NCI-H345 treated with DMSO at 0.1 percent for 48 hours (cell line): ENCODE data around the gene CNOT4.
A peak's percentile ranks its signal among the peaks of the same experiment; 100 is the strongest.
"Not testable (repeated sequence)": the region's sequence is repeated elsewhere in the genome, so short reads cannot be mapped to it uniquely, and the experiment has no call there.

ENCODE experiments used
- DNase-seq: peaks from one replicate; lab custom pipeline; 2025; ENCODE audit not compliant: unreplicated experiment; lab: John Stamatoyannopoulos, UW

The CNOT4 gene

DNA sequence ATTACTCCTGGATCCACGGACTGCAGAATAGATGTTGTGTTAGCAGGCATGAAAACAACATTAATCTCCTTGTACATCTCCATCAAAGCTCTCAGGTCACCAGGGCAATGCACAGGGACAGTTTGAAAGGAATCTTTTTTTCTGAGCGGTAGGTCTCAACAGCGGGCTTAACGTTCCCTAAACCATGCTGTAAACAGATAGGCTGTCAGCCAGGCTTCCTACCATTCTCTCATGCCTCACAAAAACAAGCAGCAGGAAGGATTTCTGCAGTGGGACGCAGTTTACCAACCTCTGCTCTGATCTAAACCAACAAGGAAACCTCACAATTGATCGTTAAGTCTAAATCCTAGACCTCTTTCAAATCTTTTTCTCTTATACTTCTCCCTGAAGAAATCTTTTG is 50.8 kb downstream of the CNOT4 start:
- DNase-seq, result no peak

DNA sequence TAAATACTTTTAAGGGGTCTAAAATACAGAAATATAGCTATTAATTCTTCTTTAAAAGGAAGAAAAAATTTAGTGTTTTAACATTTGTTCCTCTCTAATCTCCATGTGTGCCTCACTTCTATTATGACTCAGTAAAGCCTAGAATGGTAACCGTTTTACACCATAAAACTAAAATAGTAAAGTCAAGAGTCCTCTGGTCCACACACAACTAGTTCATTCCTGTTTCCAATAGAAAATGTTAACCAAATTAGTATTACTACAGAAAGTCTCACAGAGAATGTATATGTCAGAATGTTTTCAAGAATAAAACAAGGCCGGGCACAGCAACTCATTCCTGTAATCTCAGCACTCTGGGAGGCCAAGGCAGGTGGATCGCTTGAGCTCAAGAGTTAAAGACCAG is 55.8 kb downstream of the CNOT4 start:
- no peak for DNase-seq

DNA sequence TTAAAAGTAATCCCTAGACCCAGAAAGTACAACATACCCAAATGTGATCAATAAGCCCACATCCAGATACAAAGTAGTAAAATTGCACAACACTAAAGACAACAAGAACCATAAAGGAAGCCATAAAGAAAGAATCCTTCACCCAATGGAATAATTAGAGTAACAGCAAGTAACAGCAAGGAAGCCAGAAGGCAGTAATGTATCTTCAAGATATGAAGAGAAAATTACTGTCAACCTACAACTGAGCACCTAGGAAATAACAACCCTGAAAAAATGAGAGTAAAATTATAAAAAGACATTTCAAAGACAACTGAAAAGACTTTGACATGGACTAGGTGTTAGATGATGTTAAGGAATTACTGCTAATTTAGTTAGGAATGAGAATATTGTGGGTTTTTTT is 60.5 kb downstream of the CNOT4 start:
- DNase-seq, result no peak

DNA sequence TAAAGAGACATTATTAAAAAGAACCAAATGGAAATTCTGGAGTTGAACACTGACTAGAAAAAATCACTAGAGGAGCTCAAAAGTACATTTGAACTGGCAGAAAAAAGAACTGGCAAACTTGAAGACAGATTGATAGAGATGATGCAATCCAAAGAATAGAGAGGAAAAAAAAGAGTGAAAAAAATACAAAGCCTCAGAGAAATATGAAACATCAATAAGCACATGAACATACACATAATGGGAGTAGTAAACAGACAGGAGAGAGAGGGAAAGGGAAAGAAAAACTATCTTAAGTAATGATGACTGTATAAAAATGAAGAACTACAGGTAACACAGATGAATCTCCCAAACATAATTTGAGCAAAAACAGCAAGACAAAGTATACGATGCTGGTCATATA is 61.1 kb downstream of the CNOT4 start:
- DNase-seq, result no peak

DNA sequence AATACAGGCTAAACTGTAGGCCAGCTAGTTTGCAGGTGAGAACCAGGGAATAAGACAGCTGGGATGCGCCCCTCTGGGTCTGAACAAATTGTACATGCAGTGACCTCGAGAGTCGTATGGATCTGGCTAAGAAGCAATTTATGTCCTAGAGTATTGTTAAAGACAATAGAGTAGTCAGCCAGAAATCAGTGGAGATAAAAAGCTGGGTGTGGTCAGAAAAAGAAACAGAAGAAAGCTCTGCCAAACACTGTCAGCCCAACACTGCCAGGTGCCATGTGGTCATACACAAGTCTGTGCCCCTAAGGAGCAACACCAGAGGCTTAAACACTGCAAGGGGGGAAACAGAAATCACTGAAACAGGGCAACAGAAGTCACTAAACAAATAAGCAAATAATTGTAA is 62.2 kb downstream of the CNOT4 start:
- peak; percentile 62 for DNase-seq

DNA sequence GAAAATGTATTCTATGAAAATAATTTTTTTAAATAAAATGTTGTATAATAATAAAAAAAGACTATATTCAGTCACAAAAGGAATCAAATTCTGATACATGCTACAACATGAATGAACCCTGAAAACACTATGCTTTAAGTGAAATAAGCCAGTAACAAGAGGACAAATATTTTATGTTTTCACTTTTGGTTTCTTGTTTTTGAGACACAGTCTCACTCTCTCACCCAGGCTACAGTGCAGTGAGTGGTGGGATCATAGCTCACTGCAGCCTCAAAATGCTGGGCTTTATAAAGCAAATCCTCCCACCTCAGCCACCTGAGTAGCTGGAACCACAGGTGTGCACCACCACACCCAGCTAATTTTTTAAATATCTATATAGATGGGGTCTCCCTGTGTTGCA is 64.2 kb downstream of the CNOT4 start:
- DNase-seq, result no peak

DNA sequence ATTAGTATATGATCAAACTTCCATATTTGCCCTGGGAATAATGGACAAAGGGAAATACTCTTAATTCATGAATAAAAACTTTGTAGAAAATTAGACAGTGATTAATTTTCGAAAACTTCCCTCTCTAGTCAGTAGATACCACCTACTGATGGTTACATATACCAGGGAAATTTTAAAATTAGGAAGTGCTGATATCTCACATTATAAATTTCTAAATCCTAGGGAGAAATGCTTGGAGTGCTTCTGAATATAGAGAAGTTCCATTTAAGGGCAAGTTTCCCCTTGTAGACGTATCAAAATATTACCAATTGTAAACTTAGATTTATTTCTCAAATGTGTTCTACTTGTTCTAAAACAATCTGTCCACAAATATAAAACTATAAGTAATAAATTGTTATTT is 64.6 kb downstream of the CNOT4 start:
- not testable (repeated sequence) for DNase-seq

DNA sequence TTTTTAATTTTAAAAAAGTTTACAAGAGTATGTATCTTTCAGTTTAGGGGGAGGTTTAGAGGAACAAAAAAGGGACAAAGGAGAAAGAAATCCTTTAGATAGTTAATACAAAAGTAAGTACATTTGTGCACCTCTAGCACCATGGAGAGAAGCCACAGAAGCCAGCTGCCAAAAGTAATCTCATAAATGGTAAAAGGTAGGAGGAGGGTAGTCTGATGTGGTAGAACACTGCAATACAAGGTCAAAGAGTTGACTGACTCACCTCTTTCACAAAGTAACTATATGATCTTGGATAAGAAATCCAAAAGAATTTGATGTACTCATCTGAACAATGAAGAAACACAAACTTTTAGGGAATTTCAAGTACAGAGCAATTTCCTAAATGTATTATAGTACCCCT is 68.1 kb downstream of the CNOT4 start:
- no peak for DNase-seq

DNA sequence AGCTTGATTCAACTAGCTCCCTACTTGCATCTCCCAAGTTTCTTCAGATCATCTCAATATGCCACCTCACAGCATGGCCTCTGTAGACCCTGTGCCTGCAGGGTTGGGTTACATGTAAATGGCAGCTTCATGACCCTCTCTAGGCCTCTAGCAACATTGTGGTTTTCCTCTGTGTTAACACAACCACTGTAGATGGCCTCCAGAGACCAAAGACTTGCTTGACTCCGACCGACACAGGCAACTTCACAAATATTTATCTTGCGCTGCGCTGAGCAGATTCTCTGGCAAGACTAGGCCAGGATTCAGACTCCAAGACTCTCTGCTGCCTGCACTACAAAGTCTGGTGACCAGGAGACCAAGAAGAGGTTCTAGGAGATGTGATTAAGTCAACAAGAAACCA is 75.9 kb downstream of the CNOT4 start:
- no peak for DNase-seq

DNA sequence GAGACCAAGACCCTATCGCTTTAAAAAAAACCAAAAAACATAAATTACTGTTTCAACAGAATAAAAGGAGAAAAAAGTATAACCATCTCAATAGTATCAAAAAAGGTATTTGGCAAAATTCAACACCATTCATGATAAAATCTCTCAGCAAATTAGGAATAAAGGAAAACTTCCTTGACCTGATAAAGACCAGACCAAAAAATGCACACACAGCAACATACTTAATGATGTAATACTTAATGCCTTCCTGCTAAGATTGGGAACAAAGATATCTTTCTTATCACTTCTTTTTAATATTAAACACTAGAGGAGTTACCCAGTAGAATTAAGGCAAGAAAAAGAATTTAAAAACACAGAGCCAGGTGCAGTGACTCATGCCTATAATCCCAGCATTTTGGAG is 79.3 kb downstream of the CNOT4 start:
- no peak for DNase-seq

DNA sequence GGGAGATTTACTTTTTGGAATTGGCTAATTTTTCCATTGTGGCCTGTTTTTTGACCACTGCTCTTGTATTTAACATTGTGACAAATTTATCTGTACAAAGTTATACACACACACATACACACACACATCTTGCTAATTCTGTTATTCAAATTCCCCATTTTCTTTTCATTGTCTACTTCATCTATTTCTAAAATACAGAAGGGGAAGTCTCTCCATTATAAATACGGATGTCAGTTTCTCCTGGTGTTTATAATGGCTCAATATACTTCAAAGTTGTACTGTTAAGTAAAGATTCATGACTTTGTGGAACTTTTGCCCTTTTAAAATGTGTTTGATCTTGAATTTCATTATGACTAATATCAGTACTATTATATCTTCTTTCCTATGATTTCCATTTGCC is 81.0 kb downstream of the CNOT4 start:
- DNase-seq, result no peak

DNA sequence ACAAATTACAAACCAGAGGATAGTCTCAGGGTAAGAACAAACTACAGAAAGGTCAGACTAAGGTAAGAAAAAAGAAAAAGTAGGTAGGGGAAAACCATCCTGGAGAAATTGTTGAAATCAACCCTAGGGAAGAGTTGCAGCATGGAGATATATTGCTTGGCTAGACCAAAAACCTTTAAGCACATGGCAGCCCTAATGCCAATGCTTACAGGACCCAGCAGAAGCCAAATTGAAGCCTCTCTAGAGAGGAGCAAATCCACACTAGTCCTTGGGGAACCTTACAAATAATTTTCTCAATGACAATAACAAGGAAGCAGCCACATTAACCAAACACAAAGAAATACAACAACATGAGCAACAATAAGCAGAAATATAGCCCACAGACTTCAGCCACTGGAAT is 81.9 kb downstream of the CNOT4 start:
- DNase-seq, result no peak

DNA sequence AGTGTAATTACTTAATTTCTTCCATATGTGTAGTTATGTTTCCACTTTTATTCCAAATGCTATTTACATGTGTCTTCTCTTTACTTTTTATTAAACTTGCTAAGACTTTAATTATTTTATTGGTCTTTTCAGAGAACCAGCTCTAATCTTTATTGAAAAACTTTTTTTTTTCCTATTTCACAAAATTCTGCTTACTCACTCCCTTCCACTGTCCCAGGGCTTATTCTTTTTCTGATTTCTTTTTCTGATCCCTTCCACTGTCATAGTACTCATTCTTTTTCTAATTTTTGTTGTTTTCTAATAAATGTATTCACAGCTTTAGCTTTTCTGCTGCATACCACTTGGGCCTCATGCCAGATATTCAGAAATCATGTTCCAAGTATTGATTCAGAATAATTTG is 82.7 kb downstream of the CNOT4 start:
- DNase-seq, result no peak

DNA sequence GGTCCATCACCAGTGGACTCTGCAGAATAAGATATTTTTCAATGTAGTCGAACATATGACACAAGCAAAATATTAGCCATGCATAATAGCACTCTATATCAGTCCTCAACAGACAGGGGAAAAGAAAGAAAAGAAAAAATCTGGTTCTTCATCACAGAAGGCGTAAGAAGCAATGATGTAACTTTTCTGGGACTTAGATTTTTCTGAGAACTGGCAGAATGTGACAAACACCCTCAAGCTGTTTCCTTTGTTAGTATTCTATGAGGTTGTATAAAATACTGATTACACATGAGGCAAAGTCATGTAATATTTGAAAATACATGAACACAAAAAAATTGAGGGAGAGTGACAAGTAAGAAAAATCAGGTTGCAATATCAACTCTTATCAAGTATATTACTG is 84.9 kb downstream of the CNOT4 start:
- no peak for DNase-seq

DNA sequence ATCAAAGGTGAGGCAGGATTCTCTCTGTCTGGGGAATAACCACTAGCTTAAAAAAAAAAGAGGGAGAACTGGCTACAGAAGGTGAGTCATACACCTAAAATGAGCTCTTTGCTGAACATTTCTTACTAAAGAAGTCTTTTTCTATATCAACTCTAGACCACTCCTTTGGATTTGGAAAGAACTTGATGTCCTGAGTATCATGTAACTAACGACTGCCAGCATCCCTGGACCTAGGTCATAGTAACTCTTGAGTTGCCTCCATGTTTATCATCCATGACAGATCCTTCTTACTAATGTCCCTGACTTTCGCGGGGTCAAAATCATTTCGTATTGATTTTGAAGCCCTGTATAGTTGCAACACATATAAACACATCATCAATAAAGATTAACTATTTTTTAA is 89.1 kb downstream of the CNOT4 start:
- DNase-seq, result no peak

DNA sequence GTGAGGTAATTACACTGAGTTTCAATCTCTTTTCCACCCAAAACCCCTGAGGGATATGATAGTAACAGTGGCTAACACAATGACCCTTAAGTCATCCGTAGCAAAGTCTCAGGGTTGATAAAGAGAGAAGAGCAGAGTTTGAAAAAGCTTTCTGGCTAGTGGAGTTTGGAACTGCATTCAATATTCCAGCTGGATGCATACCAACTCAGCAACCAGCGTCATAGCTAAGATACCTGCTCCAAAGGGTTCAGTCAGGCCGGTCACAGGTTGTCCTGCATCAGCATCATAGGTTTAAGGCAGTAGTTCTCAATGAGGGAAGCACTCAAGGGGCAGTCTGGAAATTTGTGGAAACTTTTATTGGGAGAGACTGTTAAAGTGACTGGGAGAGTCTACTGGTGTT is 93.5 kb downstream of the CNOT4 start:
- DNase-seq, result no peak

DNA sequence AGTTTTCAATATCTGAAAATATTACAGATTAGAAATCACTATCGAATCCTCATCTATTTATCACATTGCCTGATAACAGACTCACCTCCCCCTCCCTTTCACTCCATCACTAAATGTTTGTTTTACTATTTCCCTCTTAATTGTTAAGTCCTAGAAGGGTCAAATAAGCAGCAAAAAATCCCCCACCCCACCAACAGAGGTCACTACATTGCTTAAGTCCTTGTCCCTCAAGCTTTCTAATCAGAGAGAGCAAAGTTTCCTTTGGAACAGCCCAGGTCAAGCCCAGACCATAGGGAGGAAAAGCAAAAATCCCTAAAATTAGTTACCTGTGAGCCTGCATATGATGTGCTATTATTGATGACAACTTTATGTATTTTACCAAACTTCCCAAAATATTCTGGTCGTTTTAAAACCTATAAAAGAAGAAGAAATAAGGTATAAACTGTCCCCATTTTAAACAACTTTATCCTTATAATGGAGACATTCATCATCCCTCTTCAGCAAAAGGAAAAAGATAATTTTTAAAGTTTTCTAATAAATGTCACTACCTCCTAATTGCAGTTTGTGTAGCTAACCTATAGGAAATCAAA is 95.0 kb downstream of the CNOT4 start:
- no peak for DNase-seq

DNA sequence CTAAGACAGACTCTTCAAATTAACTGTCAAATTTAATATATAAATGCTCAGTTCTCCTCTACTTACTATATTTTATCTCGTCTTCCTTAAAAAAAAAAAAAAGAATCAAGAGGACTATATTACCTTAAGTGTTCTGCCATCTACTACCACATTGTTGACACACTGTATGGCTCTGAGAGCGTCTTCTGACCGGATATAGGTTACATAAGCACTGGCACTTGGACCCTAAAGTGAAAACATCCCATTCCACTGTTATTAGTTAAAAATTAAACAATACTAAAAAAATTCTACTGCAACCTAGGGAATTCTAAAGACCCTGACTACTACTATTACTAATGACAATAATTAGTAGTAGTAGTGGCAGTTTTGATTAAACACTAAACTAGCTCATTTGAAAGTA is 95.7 kb downstream of the CNOT4 start:
- DNase-seq, result no peak

DNA sequence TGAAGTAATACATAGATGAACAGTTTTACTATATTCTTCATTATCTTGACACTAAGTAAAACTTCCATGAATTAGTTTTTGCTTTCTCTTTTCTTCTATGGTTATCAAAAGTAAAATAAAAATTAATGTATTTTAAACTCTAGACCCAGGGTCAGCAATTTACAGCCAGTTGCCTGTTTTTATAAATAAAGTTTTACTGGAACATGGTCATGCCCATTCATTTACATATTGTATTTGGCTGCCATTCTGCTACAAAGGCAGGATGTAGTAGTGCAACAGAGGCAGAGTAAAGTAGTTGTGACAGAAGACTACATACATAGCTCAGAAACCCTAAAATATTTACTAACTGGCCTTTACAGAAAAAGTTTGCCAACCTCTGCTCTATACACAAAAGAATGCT is 98.8 kb downstream of the CNOT4 start:
- DNase-seq, result no peak

DNA sequence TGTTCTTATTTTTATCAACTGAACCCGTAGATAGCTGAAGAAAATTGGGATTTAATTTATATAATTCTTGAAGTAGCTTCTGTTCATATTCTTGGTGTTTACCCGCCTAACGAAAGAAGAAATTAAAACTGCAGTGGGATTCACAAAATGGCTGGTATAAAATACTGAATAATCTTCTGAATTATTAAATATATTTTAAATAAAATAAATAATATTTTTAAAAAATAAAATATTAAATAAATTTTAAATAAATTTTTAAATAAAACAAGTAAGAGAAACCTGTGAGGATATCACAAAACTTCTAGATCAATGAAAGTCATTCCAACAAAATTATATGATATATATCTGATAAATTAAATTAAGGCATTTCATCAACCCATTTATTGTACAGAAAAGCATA is 99.4 kb downstream of the CNOT4 start:
- DNase-seq, result no peak

DNA sequence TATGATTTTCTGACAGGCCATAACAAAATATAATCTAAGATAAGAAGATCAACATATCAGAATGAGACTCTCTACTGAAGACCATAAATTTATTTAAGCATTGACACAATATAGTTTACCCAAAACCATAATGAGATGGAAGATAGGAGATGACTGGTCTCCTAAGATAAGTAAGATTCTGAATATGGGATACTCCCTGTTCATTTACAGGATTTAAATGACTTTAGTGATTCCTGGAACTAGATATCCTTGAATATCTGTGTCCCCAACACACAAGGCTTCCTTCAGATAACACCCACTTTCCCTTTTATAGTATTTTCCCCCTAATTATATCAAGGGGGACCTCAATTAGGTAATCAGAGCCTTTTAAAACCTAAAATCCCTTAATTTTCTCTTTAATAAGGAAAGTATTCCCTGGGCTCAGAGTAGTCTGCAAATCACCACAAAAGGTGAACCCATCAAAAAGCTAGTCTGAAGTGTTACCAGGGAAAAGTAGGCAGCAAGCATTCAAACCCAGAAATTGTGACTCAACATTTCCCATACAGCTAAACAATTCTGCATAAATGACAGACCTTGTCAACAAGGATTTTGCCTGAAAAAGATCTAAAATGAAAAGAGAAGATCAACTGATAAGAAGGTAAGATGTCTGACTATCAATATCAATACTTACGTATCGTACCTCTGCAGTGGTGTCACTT is 99.9 kb downstream of the CNOT4 start:
- DNase-seq, result no peak

DNA sequence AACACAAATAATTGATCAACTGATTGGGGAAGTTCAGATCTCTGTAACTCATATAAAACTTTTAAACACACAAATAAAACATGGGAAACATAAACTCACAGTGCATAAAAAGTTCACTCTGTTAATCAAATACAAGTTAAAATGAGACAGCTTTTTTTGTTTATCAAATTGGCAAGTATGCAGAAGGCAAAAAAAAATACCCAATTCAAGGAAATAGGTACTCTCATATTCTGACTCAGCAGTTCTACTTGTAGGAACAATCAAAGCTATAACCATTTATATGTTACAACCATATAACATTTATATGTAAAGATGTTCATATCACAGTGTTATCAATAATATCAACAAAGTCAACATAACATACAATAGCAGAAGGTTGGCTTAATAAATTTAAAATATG is 102.0 kb downstream of the CNOT4 start:
- DNase-seq, result no peak

DNA sequence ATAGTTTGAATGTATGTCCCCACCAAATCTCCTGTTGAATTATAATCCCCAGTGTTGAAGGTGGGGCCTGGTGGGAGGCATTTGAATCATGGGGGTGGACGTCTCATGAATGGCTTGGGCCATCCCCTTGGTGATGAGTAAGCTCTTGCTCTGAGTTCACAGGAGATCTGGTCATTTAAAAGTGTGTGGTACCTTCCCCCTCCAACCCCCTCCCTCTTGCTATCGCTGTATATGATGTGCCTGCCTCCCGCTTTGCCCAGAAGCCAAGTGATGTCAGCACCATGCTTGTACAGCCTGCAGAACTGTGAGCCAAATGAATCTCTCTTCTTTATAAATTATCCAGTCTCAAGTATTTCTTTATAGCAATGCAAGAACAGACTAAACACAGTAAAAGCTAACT is 103.0 kb downstream of the CNOT4 start:
- no peak for DNase-seq
